Activated naive CD4-positive, alpha-beta T cell treated with anti-CD3 and anti-CD28 coated beads for 36 hours (primary cell): ENCODE results near the gene C14orf119. TPM values are rescaled to one million over a fixed set of nuclear protein-coding genes. Genes with fewer than 3 reads are reported as not detected.

ENCODE experiments used
- CTCF ChIA-PET: fragments of 350-600 bp; sonication (Branson Sonifier 250); formaldehyde crosslinking; loops from one replicate; lab custom pipeline; 2021; ENCODE audit warnings: antibody characterized with exemption; lab: Charles Lee
- DNase-seq: peaks from one replicate; pipeline ENCODE4 v3.0.0-alpha.2; 2020
- H3K27ac Mint-ChIP-seq: one replicate; pipeline ENCODE4 v1.8.0; 2021; ENCODE audit warnings: mild to moderate bottlenecking, mixed read lengths
- H3K27me3 Mint-ChIP-seq: one replicate; pipeline ENCODE4 v1.8.0; 2021; ENCODE audit warnings: low read depth, mixed read lengths
- H3K36me3 Mint-ChIP-seq: one replicate; pipeline ENCODE4 v1.8.0; 2021; ENCODE audit warnings: low read depth, mixed read lengths
- H3K4me1 Mint-ChIP-seq: one replicate; pipeline ENCODE4 v1.8.0; 2021; ENCODE audit warnings: low read depth, mixed read lengths
- H3K4me3 Mint-ChIP-seq: one replicate; pipeline ENCODE4 v1.8.0; 2021; ENCODE audit warnings: mild to moderate bottlenecking, moderate library complexity, mixed read lengths
- H3K9me3 Mint-ChIP-seq: one replicate; pipeline ENCODE4 v1.8.0; 2021; ENCODE audit warnings: mixed read lengths
- intact Hi-C: fragments of 100-400 bp; cut with micrococcal nuclease; formaldehyde crosslinking; loops from one replicate; pipeline ENCODE4 v1.15.1; 2023
- total RNA-seq, 2 experiments: library from RNA; stranded (reverse); gene quantifications; one replicate each; pipeline ENCODE4 v1.2.3, GENCODE V29; 2021

Gene C14orf119
- total RNA-seq, 2 experiments from 2014 or later, result 39.8 to 44.2 TPM

- peaks cover 40% of the 10 kb centered on the region for H3K36me3 Mint-ChIP-seq
- intact Hi-C loops, result loop anchor here (2.0 to 5.0 kb wide), 3 partner anchors 457 to 1172 kb away; partner anchors contain the start of genes PSME2, RNF31 and ZFHX2
- DNase-seq, result no peak
Measured at GRCh38 chr14:23093991-23094665, 1.2 kb upstream of the C14orf119 start.

GRCh38 chr14:23094666-23095195 is 574 bp upstream of the C14orf119 start, which contains the start of gene ACIN1:
ACIN1 (minus strand) TSS chr14:23095136; CDS start chr14:23095112, 24 bp downstream.
- peaks cover 36% of the 10 kb centered on the region for H3K36me3 Mint-ChIP-seq

More at GRCh38 chr14:23093991-23094665, 1.2 kb upstream of the C14orf119 start:
- Mint-ChIP-seq H3K27me3 (no peaks in the 10 kb centered on the region), H3K4me3 (no peak overlapping the region), H3K27ac (no peak overlapping the region), H3K9me3 (no peaks in the 10 kb centered on the region), H3K4me1 (peaks cover 50% of the 10 kb centered on the region)
- CTCF ChIA-PET, result interaction anchor here (0.5 to 5.3 kb wide), 12 partner anchors 13 to 117 kb away, joined by 3 to 45 read pairs (median 10); partner anchors contain the start of genes AJUBA, CDH24 and CEBPE

GRCh38 chr14:23097786-23098185 is 2.5 kb downstream of the C14orf119 start:
- H3K4me3 Mint-ChIP-seq, result no peak overlapping the region
- CTCF ChIA-PET, result interaction anchor here (4.9 to 5.3 kb wide), 3 partner anchors 20 to 29 kb away, joined by 38 to 45 read pairs (median 42); partner anchors contain the start of gene CEBPE
- peaks cover 23% of the 10 kb centered on the region for H3K36me3 Mint-ChIP-seq

More at GRCh38 chr14:23094666-23095195, 574 bp upstream of the C14orf119 start, which contains the start of gene ACIN1:
- no peak within 1 kb of the TSS for H3K4me3 Mint-ChIP-seq
- peaks cover 44% of the 10 kb centered on the region for H3K4me1 Mint-ChIP-seq
- CTCF ChIA-PET, result interaction anchor here (0.7 to 5.3 kb wide), 17 partner anchors 9 to 211 kb away, joined by 3 to 45 read pairs (median 4); partner anchors contain the start of genes AJUBA, CDH24 and CEBPE
- peak; percentile 79 for DNase-seq
- no peaks in the 10 kb centered on the region for H3K27me3 Mint-ChIP-seq
- H3K9me3 Mint-ChIP-seq, result no peaks in the 10 kb centered on the region
- intact Hi-C loops, result loop anchor here (1.0 to 5.0 kb wide), 14 partner anchors 23 to 1172 kb away; partner anchors contain the start of genes HAUS4, HOMEZ, NGDN and PABPN1
- no peak within 1 kb of the TSS for H3K27ac Mint-ChIP-seq

GRCh38 chr14:23099212-23099861 is 4.0 kb downstream of the C14orf119 start:
- no peak overlapping the region for H3K27ac Mint-ChIP-seq
- no peak for DNase-seq
- H3K4me1 Mint-ChIP-seq, result peaks cover 15% of the 10 kb centered on the region
- CTCF ChIA-PET, result interaction anchor here (1.0 to 2.7 kb wide), 4 partner anchors 9 to 30 kb away, joined by 3 to 15 read pairs (median 6); no protein-coding TSS in a partner anchor
- H3K9me3 Mint-ChIP-seq, result no peaks in the 10 kb centered on the region
- no peak overlapping the region for H3K4me3 Mint-ChIP-seq
- H3K36me3 Mint-ChIP-seq, result peaks cover 19% of the 10 kb centered on the region
- H3K27me3 Mint-ChIP-seq, result no peaks in the 10 kb centered on the region
- intact Hi-C loops, result no loop called here

More at GRCh38 chr14:23097786-23098185, 2.5 kb downstream of the C14orf119 start:
- intact Hi-C loops, result no loop called here
- Mint-ChIP-seq H3K27ac (no peak overlapping the region), H3K27me3 (no peaks in the 10 kb centered on the region), H3K4me1 (peaks cover 23% of the 10 kb centered on the region), H3K9me3 (no peaks in the 10 kb centered on the region)
- DNase-seq, result no peak

GRCh38 chr14:23101213-23101970 is 6.1 kb downstream of the C14orf119 start:
- H3K9me3 Mint-ChIP-seq, result no peaks in the 10 kb centered on the region
- H3K36me3 Mint-ChIP-seq, result peaks cover 19% of the 10 kb centered on the region
- CTCF ChIA-PET, result interaction anchor here (1.5 to 2.7 kb wide), 3 partner anchors 19 to 33 kb away, joined by 5 to 15 read pairs (median 6); no protein-coding TSS in a partner anchor
- no peak overlapping the region for H3K27ac Mint-ChIP-seq
- peaks cover 15% of the 10 kb centered on the region for H3K4me1 Mint-ChIP-seq
- intact Hi-C loops, result no loop called here
- H3K27me3 Mint-ChIP-seq, result no peaks in the 10 kb centered on the region
- no peak overlapping the region for H3K4me3 Mint-ChIP-seq
- DNase-seq, result no peak

- H3K27ac Mint-ChIP-seq, result no peak overlapping the region
- peaks cover 15% of the 10 kb centered on the region for H3K36me3 Mint-ChIP-seq
- peaks cover 8% of the 10 kb centered on the region for H3K4me1 Mint-ChIP-seq
- H3K4me3 Mint-ChIP-seq, result no peak overlapping the region
- no peaks in the 10 kb centered on the region for H3K9me3 Mint-ChIP-seq
- no peak for DNase-seq
- CTCF ChIA-PET, result interaction anchor here (1.5 to 2.9 kb wide), 4 partner anchors 18 to 33 kb away, joined by 3 to 12 read pairs (median 6); no protein-coding TSS in a partner anchor
- H3K27me3 Mint-ChIP-seq, result no peaks in the 10 kb centered on the region
- intact Hi-C loops, result no loop called here
Measured at GRCh38 chr14:23101986-23102625, 6.8 kb downstream of the C14orf119 start.

- H3K4me1 Mint-ChIP-seq, result peaks cover under 1% of the 10 kb centered on the region
- DNase-seq, result no peak
- intact Hi-C loops, result no loop called here
- no peak overlapping the region for H3K4me3 Mint-ChIP-seq
- peaks cover 9% of the 10 kb centered on the region for H3K36me3 Mint-ChIP-seq
- no peaks in the 10 kb centered on the region for H3K27me3 Mint-ChIP-seq
- CTCF ChIA-PET, result interaction anchor here (1.6 to 2.9 kb wide), 4 partner anchors 17 to 34 kb away, joined by 3 to 12 read pairs (median 5); no protein-coding TSS in a partner anchor
- no peak overlapping the region for H3K27ac Mint-ChIP-seq
- no peaks in the 10 kb centered on the region for H3K9me3 Mint-ChIP-seq
Measured at GRCh38 chr14:23102801-23103200, 7.5 kb downstream of the C14orf119 start.

- Mint-ChIP-seq H3K36me3 (peaks cover 4% of the 10 kb centered on the region), H3K27ac (no peak overlapping the region), H3K4me1 (no peaks in the 10 kb centered on the region), H3K9me3 (no peaks in the 10 kb centered on the region), H3K4me3 (no peak overlapping the region), H3K27me3 (no peaks in the 10 kb centered on the region)
- intact Hi-C loops, result no loop called here
- no peak for DNase-seq
- CTCF ChIA-PET, result interaction anchor here (1.2 to 2.9 kb wide), 4 partner anchors 17 to 35 kb away, joined by 3 to 12 read pairs (median 4); no protein-coding TSS in a partner anchor
Measured at GRCh38 chr14:23103581-23103980, 8.3 kb downstream of the C14orf119 start.

- intact Hi-C loops, result no loop called here
- DNase-seq, result no peak
- Mint-ChIP-seq H3K4me1 (no peaks in the 10 kb centered on the region), H3K4me3 (no peak overlapping the region), H3K36me3 (peaks cover 3% of the 10 kb centered on the region), H3K27ac (no peak overlapping the region), H3K9me3 (no peaks in the 10 kb centered on the region), H3K27me3 (no peaks in the 10 kb centered on the region)
- CTCF ChIA-PET, result interaction anchor here (1.2 to 2.9 kb wide), 3 partner anchors 17 to 35 kb away, joined by 3 to 12 read pairs (median 4); no protein-coding TSS in a partner anchor
Measured at GRCh38 chr14:23104070-23104590, 8.8 kb downstream of the C14orf119 start.

- H3K27ac Mint-ChIP-seq, result no peak within 1 kb of the TSS
- intact Hi-C loops, result no loop called here
- DNase-seq, result no peak
- no peaks in the 10 kb centered on the region for H3K27me3 Mint-ChIP-seq
- H3K9me3 Mint-ChIP-seq, result no peaks in the 10 kb centered on the region
- no peak within 1 kb of the TSS for H3K4me3 Mint-ChIP-seq
- no peaks in the 10 kb centered on the region for H3K4me1 Mint-ChIP-seq
- peaks cover 1% of the 10 kb centered on the region for H3K36me3 Mint-ChIP-seq
- CTCF ChIA-PET, result interaction anchor here (2.9 kb wide), 1 partner anchor 28 kb away, joined by 12 read pairs; no protein-coding TSS in a partner anchor
Measured at GRCh38 chr14:23104591-23105347, 9.5 kb downstream of the C14orf119 start, which contains the start of gene CIROP. CIROP (minus strand) TSS chr14:23104989; CDS start chr14:23104920, 69 bp downstream.
